NB4 (cell line): ENCODE results near the gene MVD.
A peak's percentile ranks its signal among the peaks of the same experiment; 100 is the strongest.

Source experiments
- DNase-seq: peaks from one replicate; pipeline ENCODE4 v3.0.0; 2010; ENCODE audit warnings: low read depth
- H3K4me3 ChIP-seq: one replicate; pipeline ENCODE4 v1.5.1; 2011; ENCODE audit warnings: mild to moderate bottlenecking, low read depth, low read length, moderate library complexity
- CTCF ChIP-seq: IDR thresholded peaks from one replicate; pipeline ENCODE4 v1.5.1; 2012; ENCODE audit warnings: low read depth, low read length
- MAX ChIP-seq: IDR thresholded peaks from 2 replicates; pipeline ENCODE4 v1.6.1; 2011; ENCODE audit warnings: low read depth, low read length
- MYC ChIP-seq: IDR thresholded peaks from 2 replicates; pipeline ENCODE4 v1.6.1; 2011; ENCODE audit warnings: low read depth, low read length
- POLR2A ChIP-seq: IDR thresholded peaks from 2 replicates; pipeline ENCODE4 v1.6.1; 2011; ENCODE audit warnings: mild to moderate bottlenecking; ENCODE audit not compliant: insufficient read length; ENCODE audit errors: extremely low read depth

Gene MVD

GRCh38 chr16:88706965-88707826, 44.3 kb upstream of the MVD start:
- H3K4me3 ChIP-seq: peak overlapping the region; percentile 90
- no peak for TF ChIP-seq MAX
- TF ChIP-seq CTCF: no peak
- no peak for TF ChIP-seq POLR2A
- TF ChIP-seq MYC: no peak
- DNase-seq: no peak

GRCh38 chr16:88706229-88706964, 43.5 kb upstream of the MVD start, which contains the start of the genes CTU2 and RNF166:
TSS of gene CTU2 (plus strand) at chr16:88706503. CDS start at chr16:88706531, 28 bp downstream.
TSS of gene RNF166 (minus strand) at chr16:88706408. CDS start at chr16:88706325, 83 bp downstream.
- TF ChIP-seq POLR2A: peak; percentile 34
- TF ChIP-seq MAX: peak; percentile 97
- peak; percentile 90 for TF ChIP-seq MYC
- no peak for TF ChIP-seq CTCF
- DNase-seq: peak; percentile 92

DNA sequence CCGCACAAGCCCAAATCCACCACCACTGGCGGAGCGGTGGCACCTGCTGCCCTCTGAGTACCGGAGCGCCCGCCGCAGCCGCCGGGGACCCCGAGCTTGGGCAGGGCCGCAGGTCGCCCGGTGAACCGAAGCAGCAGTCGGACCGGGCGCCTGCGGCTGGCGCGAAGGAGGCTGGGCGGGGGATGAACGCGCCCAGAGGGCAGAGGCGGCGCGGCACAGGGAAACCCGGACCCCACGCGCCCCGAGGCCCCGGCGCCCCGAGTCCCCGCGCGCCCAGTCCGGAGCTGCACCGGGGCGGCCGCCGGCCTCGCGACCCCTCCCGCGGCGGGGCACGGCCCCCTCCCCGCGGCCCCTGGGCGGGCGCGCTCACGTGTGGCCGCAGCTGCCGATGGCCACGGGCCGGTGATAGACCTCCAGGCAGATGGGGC, 42.9 kb upstream of the MVD start:
- TF ChIP-seq MAX (no peak), MYC (no peak), CTCF (no peak), POLR2A (no peak)
- DNase-seq: no peak
- peak overlapping the region; percentile 95 for H3K4me3 ChIP-seq

More at GRCh38 chr16:88706229-88706964, 43.5 kb upstream of the MVD start, which contains the start of the genes CTU2 and RNF166:
- peak within 1 kb of the TSS; percentile 95 for H3K4me3 ChIP-seq

DNA sequence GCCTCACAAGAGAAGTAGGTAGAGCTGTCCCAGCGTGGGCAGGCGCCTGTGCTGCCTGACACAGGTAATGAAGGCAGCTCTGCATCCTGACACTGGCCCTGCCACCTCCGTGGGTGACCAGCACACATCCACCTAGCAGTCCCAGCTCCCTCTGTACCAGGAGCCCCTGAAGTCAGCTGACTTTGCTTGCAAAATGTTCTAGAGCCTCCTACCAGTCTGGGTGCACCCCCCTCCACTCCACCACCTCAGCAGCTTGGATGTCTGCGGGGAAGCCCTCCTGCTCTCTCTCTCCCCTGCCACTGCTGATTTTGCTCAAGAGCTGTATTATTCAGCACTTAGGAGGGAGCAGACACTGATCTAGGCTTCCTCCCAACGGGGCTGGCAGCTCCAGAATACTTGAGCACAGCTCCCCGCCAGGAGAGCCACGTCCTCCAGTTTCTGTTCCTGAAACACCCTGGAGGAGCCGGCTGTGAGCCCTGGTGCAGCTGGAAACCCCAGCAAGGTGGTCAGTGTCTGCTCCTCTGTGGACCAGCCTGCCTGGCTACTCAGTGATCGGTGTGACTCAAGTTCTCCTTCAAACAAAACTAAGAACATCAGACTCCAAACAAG, 42.3 kb upstream of the MVD start:
- peak; percentile 75 for DNase-seq
- H3K4me3 ChIP-seq: peak overlapping the region; percentile 95
- no peak for TF ChIP-seq MYC
- no peak for TF ChIP-seq MAX
- no peak for TF ChIP-seq CTCF
- TF ChIP-seq POLR2A: no peak

DNA sequence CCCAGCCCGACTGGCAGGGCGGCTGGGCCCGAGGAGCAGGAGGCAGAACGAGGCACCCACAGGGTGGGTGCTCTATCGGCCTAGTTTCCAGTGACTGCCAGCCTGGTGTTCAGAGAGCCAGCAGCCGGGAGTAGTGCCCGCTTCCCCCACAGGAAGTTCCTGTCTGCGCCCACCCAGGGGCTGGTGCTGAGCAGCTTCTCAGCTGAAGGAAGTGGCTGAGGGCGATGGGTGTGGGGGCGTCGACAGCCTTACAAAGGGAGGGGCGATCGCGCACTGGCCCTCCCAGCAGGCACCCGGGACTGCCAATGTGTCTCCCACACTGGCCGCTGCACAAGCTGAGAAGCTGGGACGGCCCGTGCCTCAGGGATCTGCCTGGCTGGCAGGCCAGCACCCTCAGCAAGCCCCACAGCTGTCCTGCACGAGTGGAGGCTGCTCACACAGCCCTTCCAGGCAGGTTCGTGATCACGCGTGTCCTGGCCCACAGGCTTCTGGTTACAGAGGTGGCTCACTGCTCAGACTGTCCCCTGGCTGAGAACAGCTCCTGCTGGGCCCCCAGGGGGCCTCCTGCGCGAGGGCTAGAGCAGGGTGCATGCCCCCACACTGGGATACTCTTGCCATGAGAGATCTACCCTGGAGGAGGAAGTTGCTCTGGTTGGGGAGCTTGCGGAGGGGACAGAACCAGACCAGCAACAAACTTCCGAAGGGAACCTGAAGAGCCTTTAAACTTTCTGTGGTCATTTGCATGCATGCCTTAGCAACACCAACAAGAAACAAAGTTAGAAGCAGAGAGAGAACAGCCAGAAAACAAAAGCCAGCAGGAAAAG, 40.8 kb upstream of the MVD start:
- peak; percentile 98 for DNase-seq
- H3K4me3 ChIP-seq: peak overlapping the region; percentile 95
- TF ChIP-seq POLR2A: peak; percentile 34
- TF ChIP-seq MYC: peak; percentile 73
- peak; percentile 70 for TF ChIP-seq MAX
- TF ChIP-seq CTCF: peak; percentile 6
